Colonic mucosa (tissue), 4 donors: Measurements from ENCODE around the gene MAB21L2. TPM values are rescaled to one million over a fixed set of nuclear protein-coding genes. Genes with fewer than 3 reads are reported as not detected.
"Not testable (repeated sequence)": the region's sequence is repeated elsewhere in the genome, so short reads cannot be mapped to it uniquely, and the experiment has no call there.

ENCODE experiments used
- DNase-seq: peaks from one replicate; pipeline ENCODE4 v3.0.0-alpha.2; 2020
- H3K27ac ChIP-seq: fragments of 200-600 bp; one replicate; pipeline ENCODE4 v1.8.0; 2021
- H3K27me3 ChIP-seq: fragments of 200-600 bp; one replicate; pipeline ENCODE4 v1.8.0; 2021
- H3K36me3 ChIP-seq: fragments of 200-600 bp; one replicate; pipeline ENCODE4 v1.8.0; 2021
- H3K4me1 ChIP-seq: fragments of 200-600 bp; one replicate; pipeline ENCODE4 v1.8.0; 2021; ENCODE audit warnings: mild to moderate bottlenecking
- H3K4me3 ChIP-seq: fragments of 200-600 bp; one replicate; pipeline ENCODE4 v1.8.0; 2021
- H3K9ac ChIP-seq, 2 donors: one replicate each; pipeline ENCODE4 v1.7.0; 2013; ENCODE audit warnings: control low read depth in 2 of 2, low read depth in 2 of 2, low read length in 2 of 2
- H3K9me3 ChIP-seq: fragments of 200-600 bp; one replicate; pipeline ENCODE4 v1.8.0; 2021
- intact Hi-C: fragments of 100-400 bp; cut with DNase I; formaldehyde crosslinking; loops from one replicate; pipeline ENCODE4 v1.14.1; 2022
- total RNA-seq, 2 donors: library from RNA; stranded (reverse); fragmentation: NEBNext Ultra II Directional in 1 of 2; extraction: Animal tissue kit (Norgen Biotek cat#: 25700) in 1 of 2; gene quantifications; one replicate each; pipeline ENCODE4 v1.2.1, GENCODE V29; 2021
- TF ChIP-seq, protein P1 (sequence below): fragments of 200-600 bp; IDR thresholded peaks from one replicate; pipeline ENCODE4 v1.8.0; 2022; ENCODE audit warnings: antibody characterized with exemption, mild to moderate bottlenecking
- donor health status: healthy.
- donor health status: DM: no; HTN: no; CAD: no.
- donor health status: DM: no; HTN: no; CAD: no.

MAB21L2 gene
- total RNA-seq, 2 donors from 2014 or later: 2.0 to 27.5 TPM

DNA sequence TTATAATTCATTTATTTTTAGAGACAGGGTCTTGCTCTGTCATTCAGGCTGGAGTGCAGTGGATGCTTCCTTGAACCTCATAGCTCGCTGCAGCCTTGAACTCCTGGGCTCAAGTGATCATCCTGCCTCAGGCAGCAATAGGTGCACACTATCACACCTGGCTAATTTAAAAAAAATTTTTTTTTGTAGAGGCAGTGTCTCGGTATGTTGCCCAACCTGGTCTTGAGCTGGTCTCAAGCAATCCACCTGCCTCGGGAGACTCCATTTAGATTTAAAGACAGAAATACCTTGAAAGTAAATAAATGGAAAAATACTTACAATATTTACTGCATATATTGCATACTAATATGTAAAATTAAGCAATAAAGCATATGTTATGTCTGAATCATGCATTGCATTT, 40.3 kb upstream of the MAB21L2 start:
- Histone ChIP-seq H3K9ac (no peak overlapping the region), H3K4me1 (no peaks in the 10 kb centered on the region), H3K36me3 (no peaks in the 10 kb centered on the region), H3K9me3 (no peaks in the 10 kb centered on the region), H3K4me3 (no peak overlapping the region), H3K27ac (no peak overlapping the region), H3K27me3 (no peaks in the 10 kb centered on the region)
- intact Hi-C loops: no loop called here
- no peak for DNase-seq
- TF ChIP-seq, protein P1, sequence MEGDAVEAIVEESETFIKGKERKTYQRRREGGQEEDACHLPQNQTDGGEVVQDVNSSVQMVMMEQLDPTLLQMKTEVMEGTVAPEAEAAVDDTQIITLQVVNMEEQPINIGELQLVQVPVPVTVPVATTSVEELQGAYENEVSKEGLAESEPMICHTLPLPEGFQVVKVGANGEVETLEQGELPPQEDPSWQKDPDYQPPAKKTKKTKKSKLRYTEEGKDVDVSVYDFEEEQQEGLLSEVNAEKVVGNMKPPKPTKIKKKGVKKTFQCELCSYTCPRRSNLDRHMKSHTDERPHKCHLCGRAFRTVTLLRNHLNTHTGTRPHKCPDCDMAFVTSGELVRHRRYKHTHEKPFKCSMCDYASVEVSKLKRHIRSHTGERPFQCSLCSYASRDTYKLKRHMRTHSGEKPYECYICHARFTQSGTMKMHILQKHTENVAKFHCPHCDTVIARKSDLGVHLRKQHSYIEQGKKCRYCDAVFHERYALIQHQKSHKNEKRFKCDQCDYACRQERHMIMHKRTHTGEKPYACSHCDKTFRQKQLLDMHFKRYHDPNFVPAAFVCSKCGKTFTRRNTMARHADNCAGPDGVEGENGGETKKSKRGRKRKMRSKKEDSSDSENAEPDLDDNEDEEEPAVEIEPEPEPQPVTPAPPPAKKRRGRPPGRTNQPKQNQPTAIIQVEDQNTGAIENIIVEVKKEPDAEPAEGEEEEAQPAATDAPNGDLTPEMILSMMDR: no peak

- no peaks in the 10 kb centered on the region for H3K36me3 ChIP-seq
- H3K4me1 ChIP-seq: no peaks in the 10 kb centered on the region
- DNase-seq: no peak
- no peak overlapping the region for H3K27ac ChIP-seq
- H3K4me3 ChIP-seq: no peak overlapping the region
- H3K27me3 ChIP-seq: no peaks in the 10 kb centered on the region
- no peaks in the 10 kb centered on the region for H3K9me3 ChIP-seq
- intact Hi-C loops: no loop called here
- TF ChIP-seq, protein P1: no peak
- no peak overlapping the region for H3K9ac ChIP-seq
These were observed 38.9 kb upstream of the MAB21L2 start for GRCh38 chr4:150543042-150543441.

- Histone ChIP-seq H3K9me3 (no peaks in the 10 kb centered on the region), H3K36me3 (no peaks in the 10 kb centered on the region), H3K27ac (no peak overlapping the region), H3K4me1 (no peaks in the 10 kb centered on the region), H3K9ac (no peak overlapping the region), H3K4me3 (no peak overlapping the region), H3K27me3 (no peaks in the 10 kb centered on the region)
- intact Hi-C loops: no loop called here
- TF ChIP-seq, protein P1: no peak
- no peak for DNase-seq
These were observed 35.7 kb upstream of the MAB21L2 start for GRCh38 chr4:150546286-150546685.

GRCh38 chr4:150547154-150547838, 34.7 kb upstream of the MAB21L2 start:
- Histone ChIP-seq H3K27me3 (no peaks in the 10 kb centered on the region), H3K36me3 (no peaks in the 10 kb centered on the region), H3K4me1 (no peaks in the 10 kb centered on the region), H3K9ac (no peak overlapping the region), H3K4me3 (no peak overlapping the region), H3K9me3 (no peaks in the 10 kb centered on the region), H3K27ac (no peak overlapping the region)
- TF ChIP-seq, protein P1: no peak
- intact Hi-C loops: no loop called here
- DNase-seq: no peak

DNA sequence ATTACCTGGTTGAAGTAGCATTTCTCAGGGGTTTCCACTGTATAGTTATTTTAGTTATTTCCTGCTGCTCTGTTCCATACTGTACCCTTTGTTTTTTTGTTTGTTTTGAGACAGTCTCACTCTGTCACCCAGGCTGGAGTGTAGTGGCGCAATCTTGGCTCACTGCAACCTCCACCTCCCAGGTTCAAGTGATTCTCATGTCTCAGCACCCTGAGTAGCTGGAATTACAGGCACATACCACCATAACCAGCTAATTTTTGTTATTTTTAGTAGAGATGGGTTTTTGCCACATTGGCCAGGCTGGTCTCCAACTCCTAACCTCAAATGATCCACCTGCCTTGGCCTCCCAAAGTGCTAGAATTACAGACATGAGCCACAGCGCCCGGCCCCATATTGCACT, 24.1 kb upstream of the MAB21L2 start:
- H3K4me3 ChIP-seq, H3K4me1 ChIP-seq, DNase-seq, H3K27me3 ChIP-seq, H3K36me3 ChIP-seq, H3K27ac ChIP-seq, H3K9me3 ChIP-seq, intact Hi-C loops, H3K9ac ChIP-seq: not testable (repeated sequence)

DNA sequence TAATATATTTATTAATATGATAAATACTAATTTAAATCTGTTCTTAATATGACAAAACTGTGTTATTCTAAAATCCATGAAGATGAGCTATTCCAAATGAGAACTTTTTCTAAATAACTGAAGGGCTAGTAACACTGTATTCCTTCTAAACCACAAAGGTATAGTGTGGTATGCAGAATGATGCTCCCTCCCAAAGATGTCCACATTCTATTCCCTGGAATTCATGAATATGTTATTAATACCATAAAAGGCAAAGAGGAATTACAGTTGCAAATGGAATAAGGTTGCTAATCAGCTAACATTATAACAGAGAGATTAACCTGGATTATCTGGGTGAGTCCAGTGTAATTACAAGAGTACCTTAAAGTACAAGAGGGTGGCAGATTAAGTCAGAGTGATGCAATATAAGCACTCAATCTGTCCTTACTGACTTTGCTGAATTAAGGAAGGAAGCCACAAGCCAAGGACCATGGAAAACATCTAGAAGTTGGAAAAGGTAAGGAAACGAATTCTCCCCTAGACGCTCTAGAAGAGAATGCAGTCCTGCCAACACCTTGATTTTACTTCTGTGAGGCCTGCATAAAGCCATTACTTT, 20.7 kb upstream of the MAB21L2 start:
- no peaks in the 10 kb centered on the region for H3K27me3 ChIP-seq
- H3K4me3 ChIP-seq: no peak overlapping the region
- DNase-seq: no peak
- no peak overlapping the region for H3K27ac ChIP-seq
- TF ChIP-seq, protein P1: no peak
- H3K36me3 ChIP-seq: no peaks in the 10 kb centered on the region
- H3K9me3 ChIP-seq: no peaks in the 10 kb centered on the region
- H3K9ac ChIP-seq: no peak overlapping the region
- no peaks in the 10 kb centered on the region for H3K4me1 ChIP-seq
- intact Hi-C loops: no loop called here
